Transverse colon (tissue), 4 donors: ENCODE measurements around the gene AASDH. TPM values are rescaled to one million over a fixed set of nuclear protein-coding genes. Genes with fewer than 3 reads are reported as not detected.

Experiments used
- DNase-seq: peaks from one replicate; pipeline ENCODE4 v3.0.0-alpha.2; 2019
- H3K27ac ChIP-seq, 4 donors: fragments of 200-600 bp; sonication (generic); 2 replicates each; pipeline ENCODE4 v1.5.1; 2016 to 2018; ENCODE audit warnings: inconsistent platforms in 4 of 4
- H3K27me3 ChIP-seq: fragments of 200-600 bp; sonication (generic); 2 replicates; pipeline ENCODE4 v1.5.1; 2017; ENCODE audit warnings: inconsistent platforms
- H3K36me3 ChIP-seq, 4 donors: fragments of 200-600 bp; sonication (generic); 2 replicates each; pipeline ENCODE4 v1.5.1; 2017 to 2019; ENCODE audit warnings: inconsistent platforms in 4 of 4
- H3K4me1 ChIP-seq, 4 donors: fragments of 200-600 bp; sonication (generic); 2 replicates each; pipeline ENCODE4 v1.5.1; 2017 to 2020; ENCODE audit warnings: inconsistent platforms in 4 of 4
- H3K4me3 ChIP-seq, 4 donors: fragments of 200-600 bp; sonication (generic); 1 replicate in 1 of 4; 2 replicates in 3 of 4; pipeline versions ENCODE4 v1.5.1 to v1.6.1; 2017 to 2019; ENCODE audit warnings: inconsistent platforms in 4 of 4
- H3K9me3 ChIP-seq, 2 donors: fragments of 200-600 bp; sonication (generic); 2 replicates each; pipeline ENCODE4 v1.5.1; 2017 to 2019; ENCODE audit warnings: inconsistent platforms in 2 of 2
- CTCF ChIP-seq, 5 experiments: fragments of 200-600 bp in 3 of 5; fragments of 450-650 bp in 2 of 5; sonication (generic) in 3 of 5; IDR thresholded peaks; 1 replicate in 2 of 5; 2 replicates in 3 of 5; pipeline ENCODE4 v1.5.1; 2016 to 2017; ENCODE audit warnings: antibody characterized with exemption in 5 of 5, inconsistent platforms in 3 of 5, mild to moderate bottlenecking in 2 of 5, moderate library complexity in 1 of 5
- EP300 ChIP-seq: sonication (generic); formaldehyde crosslinking; IDR thresholded peaks from one replicate; pipeline ENCODE4 v1.6.1; 2017; ENCODE audit warnings: antibody characterized with exemption, low read depth
- POLR2A ChIP-seq: fragments of 450-650 bp; IDR thresholded peaks from one replicate; pipeline ENCODE4 v1.6.1; 2016; ENCODE audit warnings: antibody characterized with exemption, mild to moderate bottlenecking, moderate library complexity
- POLR2AphosphoS5 ChIP-seq, 3 donors: sonication (generic); formaldehyde crosslinking; IDR thresholded peaks; one replicate each; pipeline ENCODE4 v1.6.1; 2016; ENCODE audit warnings: antibody characterized with exemption in 3 of 3
- WGBS, 2 donors: methylation state at CpG; one replicate each; pipeline ENCODE4 v1.1.5; 2018; ENCODE audit warnings: low coverage in 1 of 2; 5-methylcytosine and 5-hydroxymethylcytosine counted together
- in situ Hi-C, 4 donors: fragments of 200-750 bp; cut with MboI; loops; one replicate each; pipeline versions ENCODE4 v1.15.0 to v1.15.1; 2017; ENCODE audit warnings: low sequenced_read_pairs in 3 of 4, low pct_ligation_motif_present in 1 of 4, low pct_unique_long_range_greater_than_20kb in 1 of 4
- intact Hi-C: fragments of 100-400 bp; cut with DNase I; formaldehyde crosslinking; loops from one replicate; pipeline ENCODE4 v1.15.1; 2023; ENCODE audit warnings: low total_unique reads
- total RNA-seq, 4 donors: library from RNA; depleted of rRNA; stranded (reverse); fragments of >200 nt; gene quantifications; one replicate each; pipeline ENCODE4 v1.1.0, GENCODE V29; 2016

The AASDH gene
- total RNA-seq, 4 donors from 2014 or later = 5.0 to 12.3 (median 7.6) TPM

GRCh38 chr4:56416349-56416748 is 29.1 kb upstream of the AASDH start:
- intact Hi-C loops = no loop called here
- no peak overlapping the region for H3K4me3 ChIP-seq
- in situ Hi-C loops = no loop called here
- no peaks in the 10 kb centered on the region for H3K27me3 ChIP-seq
- DNase-seq = no peak
- 76 to 83% methylated on average over 3 of the region's 3 CpGs for WGBS, 2 donors
- TF ChIP-seq EP300 (no peak), POLR2A (no peak), CTCF (IDR thresholded peaks at IDR 0.05) (no peak)
- peaks cover 0 to 6% (median 0%) of the 10 kb centered on the region in 4 donors for H3K4me1 ChIP-seq
- H3K36me3 ChIP-seq = no peaks in the 10 kb centered on the region
- no peaks in the 10 kb centered on the region for H3K9me3 ChIP-seq
- no peak overlapping the region for H3K27ac ChIP-seq

- no peaks in the 10 kb centered on the region for H3K27me3 ChIP-seq
- no peak for DNase-seq
- H3K27ac ChIP-seq = peak overlapping the region in 3 of 4 donors; percentile 32 to 51 (median 45)
- peaks cover 0 to 24% (median 0%) of the 10 kb centered on the region in 4 donors for H3K4me1 ChIP-seq
- no peak for TF ChIP-seq POLR2AphosphoS5 (IDR thresholded peaks at IDR 0.05)
- peak overlapping the region in 1 of 4 donors; percentile 17 for H3K4me3 ChIP-seq
- H3K36me3 ChIP-seq = no peaks in the 10 kb centered on the region
- intact Hi-C loops (no loop called here), in situ Hi-C loops (no loop called here)
- 72 to 78% methylated on average over 3 to 4 of the region's 4 CpGs for WGBS, 2 donors
- no peaks in the 10 kb centered on the region for H3K9me3 ChIP-seq
These were observed 26.9 kb upstream of the AASDH start for GRCh38 chr4:56414135-56414670.

GRCh38 chr4:56410247-56411062 is 23.2 kb upstream of the AASDH start:
- TF ChIP-seq POLR2A (no peak), POLR2AphosphoS5 (IDR thresholded peaks at IDR 0.05) (peak; percentile 61 to 81 (median 64))
- WGBS, 2 donors = 35 to 41% methylated on average over 3 to 4 of the region's 4 CpGs
- H3K27ac ChIP-seq = peak overlapping the region in 3 of 4 donors; percentile 35 to 53 (median 51)
- no peaks in the 10 kb centered on the region for H3K36me3 ChIP-seq
- intact Hi-C loops = no loop called here
- H3K4me3 ChIP-seq = peak overlapping the region in 1 of 4 donors; percentile 27
- H3K9me3 ChIP-seq = no peaks in the 10 kb centered on the region
- peak; percentile 17 for DNase-seq
- H3K27me3 ChIP-seq = no peaks in the 10 kb centered on the region
- peaks cover 0 to 24% (median 0%) of the 10 kb centered on the region in 4 donors for H3K4me1 ChIP-seq
- in situ Hi-C loops = no loop called here

GRCh38 chr4:56409511-56410090 is 22.3 kb upstream of the AASDH start:
- TF ChIP-seq POLR2A (no peak), EP300 (no peak), POLR2AphosphoS5 (IDR thresholded peaks at IDR 0.05) (no peak), CTCF (IDR thresholded peaks at IDR 0.05) (no peak)
- no peak for DNase-seq
- H3K4me3 ChIP-seq = no peak overlapping the region
- peaks cover 0 to 22% (median 0%) of the 10 kb centered on the region in 4 donors for H3K4me1 ChIP-seq
- intact Hi-C loops (no loop called here), in situ Hi-C loops (no loop called here)
- H3K36me3 ChIP-seq = no peaks in the 10 kb centered on the region
- H3K9me3 ChIP-seq = no peaks in the 10 kb centered on the region
- H3K27me3 ChIP-seq = no peaks in the 10 kb centered on the region
- peak overlapping the region in 3 of 4 donors; percentile 35 to 53 (median 51) for H3K27ac ChIP-seq
- WGBS, 2 donors = 33 to 44% methylated on average over 1 of the region's 1 CpG

- no peak for DNase-seq
- intact Hi-C loops = no loop called here
- 94 to 95% methylated on average over 2 of the region's 2 CpGs for WGBS, 2 donors
- Histone ChIP-seq H3K27me3 (no peaks in the 10 kb centered on the region), H3K27ac (no peak overlapping the region), H3K36me3 (no peaks in the 10 kb centered on the region), H3K9me3 (no peaks in the 10 kb centered on the region), H3K4me1 (peaks cover 0 to 18% (median 0%) of the 10 kb centered on the region in 4 donors), H3K4me3 (no peak overlapping the region)
- TF ChIP-seq POLR2AphosphoS5 (IDR thresholded peaks at IDR 0.05) = no peak
- no peak for TF ChIP-seq POLR2A
- no peak for TF ChIP-seq CTCF (IDR thresholded peaks at IDR 0.05)
- no peak for TF ChIP-seq EP300
- in situ Hi-C loops = no loop called here
These were observed 21.7 kb upstream of the AASDH start for GRCh38 chr4:56408978-56409377.
